Cardiac muscle cell (in vitro differentiated cells and primary cell): ENCODE measurements around the gene RING1. TPM values are rescaled to one million over a fixed set of nuclear protein-coding genes. Genes with fewer than 3 reads are reported as not detected.

ENCODE experiments used
- DNase-seq, 2 donors: peaks; one replicate each; pipeline versions ENCODE4 v3.0.0 to v3.0.0-alpha.2; 2010 to 2017; ENCODE audit warnings: low read depth in 1 of 2, low spot score in 1 of 2
- H3K27ac ChIP-seq: fragments of 200-600 bp; sonication (generic); 2 replicates; pipeline ENCODE4 v1.5.1; 2016
- H3K27me3 ChIP-seq: fragments of 200-600 bp; sonication (generic); 2 replicates; pipeline ENCODE4 v1.6.0; 2016; ENCODE audit warnings: control low read depth
- H3K36me3 ChIP-seq: fragments of 200-600 bp; sonication (generic); 2 replicates; pipeline ENCODE4 v1.5.1; 2016; ENCODE audit warnings: control low read depth
- H3K4me1 ChIP-seq: fragments of 200-600 bp; sonication (generic); 2 replicates; pipeline ENCODE4 v1.8.1; 2017; ENCODE audit warnings: low read depth, mild to moderate bottlenecking, mixed run types
- H3K4me3 ChIP-seq: fragments of 200-600 bp; sonication (generic); 2 replicates; pipeline ENCODE4 v1.5.1; 2016; ENCODE audit warnings: mild to moderate bottlenecking
- H3K9me3 ChIP-seq: fragments of 200-600 bp; sonication (generic); 2 replicates; pipeline ENCODE4 v1.5.1; 2017; ENCODE audit warnings: low read depth, mild to moderate bottlenecking, control low read depth
- polyA plus RNA-seq: library from polyadenylated mRNA; unstranded; fragments of >200 nt; fragmentation: Nextera tagmentation; extraction: Ambion mirVana; gene quantifications from 2 replicates; pipeline ENCODE4 v1.2.1, GENCODE V29; 2016
- total RNA-seq: library from RNA; depleted of rRNA; stranded (reverse); fragments of >200 nt; gene quantifications from 2 replicates; pipeline ENCODE4 v1.2.3, GENCODE V29; 2016
- TF ChIP-seq, protein P1 (sequence below): IDR thresholded peaks from 2 replicates; pipeline ENCODE4 v1.5.1; 2012; ENCODE audit warnings: low read depth, mild to moderate bottlenecking, low read length

Gene RING1
- total and polyA plus RNA-seq, 2 experiments from 2014 or later = 37.0 to 42.1 TPM

DNA sequence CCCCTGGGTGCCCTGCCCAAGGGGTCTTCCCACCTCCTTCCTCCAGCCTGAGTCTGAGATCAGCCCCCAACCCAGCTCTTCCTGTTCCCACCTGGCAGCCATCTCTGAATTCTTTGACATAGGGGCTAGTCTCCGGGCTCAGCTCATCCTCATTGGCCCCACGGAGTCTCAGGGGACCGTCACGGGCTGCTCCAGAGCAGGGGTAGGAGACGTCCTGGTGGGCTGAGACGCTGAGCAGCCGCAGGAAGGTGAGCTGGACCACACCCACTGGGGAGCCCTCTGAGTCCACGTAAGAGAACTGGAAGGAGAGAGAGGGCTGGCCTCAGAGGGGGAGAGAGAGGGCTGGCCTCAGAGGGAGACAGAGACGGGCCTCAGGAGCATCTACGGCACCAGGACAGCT lies 44.1 kb upstream of the RING1 start:
- Histone ChIP-seq H3K27me3 (no peaks in the 10 kb centered on the region), H3K27ac (no peak overlapping the region)
- no peak for DNase-seq

GRCh38 chr6:33164665-33165373 lies 43.5 kb upstream of the RING1 start:
- Histone ChIP-seq H3K27ac (no peak overlapping the region), H3K9me3 (no peaks in the 10 kb centered on the region), H3K36me3 (peaks cover 4% of the 10 kb centered on the region), H3K27me3 (no peaks in the 10 kb centered on the region), H3K4me1 (no peaks in the 10 kb centered on the region), H3K4me3 (no peak overlapping the region)
- TF ChIP-seq, protein P1, sequence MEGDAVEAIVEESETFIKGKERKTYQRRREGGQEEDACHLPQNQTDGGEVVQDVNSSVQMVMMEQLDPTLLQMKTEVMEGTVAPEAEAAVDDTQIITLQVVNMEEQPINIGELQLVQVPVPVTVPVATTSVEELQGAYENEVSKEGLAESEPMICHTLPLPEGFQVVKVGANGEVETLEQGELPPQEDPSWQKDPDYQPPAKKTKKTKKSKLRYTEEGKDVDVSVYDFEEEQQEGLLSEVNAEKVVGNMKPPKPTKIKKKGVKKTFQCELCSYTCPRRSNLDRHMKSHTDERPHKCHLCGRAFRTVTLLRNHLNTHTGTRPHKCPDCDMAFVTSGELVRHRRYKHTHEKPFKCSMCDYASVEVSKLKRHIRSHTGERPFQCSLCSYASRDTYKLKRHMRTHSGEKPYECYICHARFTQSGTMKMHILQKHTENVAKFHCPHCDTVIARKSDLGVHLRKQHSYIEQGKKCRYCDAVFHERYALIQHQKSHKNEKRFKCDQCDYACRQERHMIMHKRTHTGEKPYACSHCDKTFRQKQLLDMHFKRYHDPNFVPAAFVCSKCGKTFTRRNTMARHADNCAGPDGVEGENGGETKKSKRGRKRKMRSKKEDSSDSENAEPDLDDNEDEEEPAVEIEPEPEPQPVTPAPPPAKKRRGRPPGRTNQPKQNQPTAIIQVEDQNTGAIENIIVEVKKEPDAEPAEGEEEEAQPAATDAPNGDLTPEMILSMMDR = no peak
- DNase-seq = no peak

More for the DNA sequence above, 44.1 kb upstream of the RING1 start:
- Histone ChIP-seq H3K4me3 (no peak overlapping the region), H3K36me3 (no peaks in the 10 kb centered on the region), H3K9me3 (no peaks in the 10 kb centered on the region), H3K4me1 (no peaks in the 10 kb centered on the region)
- TF ChIP-seq, protein P1 = no peak

- Histone ChIP-seq H3K27ac (no peak overlapping the region), H3K9me3 (no peaks in the 10 kb centered on the region), H3K27me3 (no peaks in the 10 kb centered on the region), H3K4me1 (no peaks in the 10 kb centered on the region), H3K36me3 (peaks cover 4% of the 10 kb centered on the region), H3K4me3 (no peak overlapping the region)
- TF ChIP-seq, protein P1 = no peak
- DNase-seq = no peak
Observed at GRCh38 chr6:33165581-33166258, 42.6 kb upstream of the RING1 start.

- DNase-seq = no peak
- no peak overlapping the region for H3K4me3 ChIP-seq
- H3K36me3 ChIP-seq = peaks cover 4% of the 10 kb centered on the region
- H3K27me3 ChIP-seq = no peaks in the 10 kb centered on the region
- no peak overlapping the region for H3K27ac ChIP-seq
- TF ChIP-seq, protein P1 = no peak
- no peaks in the 10 kb centered on the region for H3K4me1 ChIP-seq
- no peaks in the 10 kb centered on the region for H3K9me3 ChIP-seq
Observed at GRCh38 chr6:33166363-33166762, 41.9 kb upstream of the RING1 start.

GRCh38 chr6:33166811-33167210 lies 41.5 kb upstream of the RING1 start:
- Histone ChIP-seq H3K36me3 (peaks cover 4% of the 10 kb centered on the region), H3K9me3 (no peaks in the 10 kb centered on the region), H3K4me3 (no peak overlapping the region), H3K27ac (no peak overlapping the region), H3K27me3 (no peaks in the 10 kb centered on the region), H3K4me1 (no peaks in the 10 kb centered on the region)
- TF ChIP-seq, protein P1 = no peak
- no peak for DNase-seq
